HG03097 (cell line): ENCODE results near the gene PRKG1.
"Not testable (repeated sequence)": the region's sequence is repeated elsewhere in the genome, so short reads cannot be mapped to it uniquely, and the experiment has no call there.

Experiments
- ATAC-seq: cut with Tn5 transposase; IDR thresholded peaks from one replicate; pipeline ENCODE4 v1.9.1; 2021; ENCODE audit not compliant: unreplicated experiment, low FRiP score

Gene PRKG1

DNA sequence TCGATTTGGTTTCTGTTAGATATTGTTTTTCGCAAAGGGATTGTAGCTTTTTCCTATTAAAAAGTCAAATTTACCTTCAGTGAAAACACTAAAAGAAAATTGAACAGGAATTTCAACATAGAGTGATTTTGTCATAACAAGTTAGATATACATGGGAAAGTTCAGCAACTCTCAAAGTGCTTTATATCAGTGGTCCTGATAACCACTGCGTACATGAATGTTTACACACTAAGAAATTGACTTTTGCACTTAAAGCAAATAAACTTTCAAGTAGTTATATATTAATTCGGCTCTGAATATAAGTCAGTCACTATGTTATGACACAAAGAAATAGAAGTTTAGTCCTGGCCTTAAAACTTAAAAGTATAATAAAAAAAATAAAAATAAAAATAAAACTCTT is 1138.5 kb downstream of the PRKG1 start:
- ATAC-seq, result no peak

DNA sequence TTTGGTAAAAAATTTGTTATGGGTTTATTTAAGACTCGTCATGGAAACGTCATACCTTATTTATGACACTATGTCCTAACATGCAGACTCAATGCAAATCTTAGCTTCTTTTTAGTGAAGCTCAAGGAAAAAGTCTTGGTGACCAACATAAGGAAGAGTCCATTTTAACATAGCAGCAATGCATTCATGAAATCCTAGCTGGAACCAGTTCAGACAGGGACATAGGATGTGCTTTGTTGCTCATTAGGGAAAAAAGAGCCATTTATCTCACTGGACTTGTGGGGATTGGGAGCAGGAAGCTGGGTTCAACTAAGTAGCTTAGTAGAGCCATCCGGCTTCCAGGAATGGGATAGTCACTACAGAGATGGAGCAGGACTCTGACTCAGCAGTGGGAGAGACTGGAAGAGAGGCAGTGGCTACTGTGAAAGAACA is 1139.0 kb downstream of the PRKG1 start:
- no peak for ATAC-seq

DNA sequence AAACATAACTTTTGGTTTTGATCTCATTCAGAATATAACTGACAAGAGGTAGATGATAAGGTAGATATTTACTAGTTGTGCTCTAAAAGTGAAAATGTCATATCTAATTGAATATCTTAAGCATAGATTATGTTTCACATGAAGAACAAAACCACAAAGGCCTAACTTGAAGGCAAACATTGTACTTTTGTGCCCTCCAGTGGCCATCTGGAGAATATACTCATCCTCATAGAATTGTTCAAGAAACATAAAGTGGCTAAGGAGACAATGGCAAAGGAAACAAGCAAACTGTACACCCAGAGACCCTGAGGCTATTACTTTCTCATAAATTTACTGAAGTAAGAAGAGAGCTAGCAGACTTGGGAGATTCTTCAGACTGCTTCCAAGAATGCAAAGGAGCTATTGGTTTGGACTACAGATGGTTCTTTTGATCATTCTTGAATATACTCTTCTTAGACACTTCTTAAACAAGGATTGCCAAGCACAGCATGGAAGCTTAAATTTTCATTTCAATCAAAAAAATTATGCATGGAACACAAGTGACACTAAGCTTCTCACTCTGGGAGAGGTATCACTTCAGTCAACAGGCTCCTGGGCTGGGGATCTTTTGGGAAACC is 1141.6 kb downstream of the PRKG1 start:
- peak; percentile 67 for ATAC-seq

DNA sequence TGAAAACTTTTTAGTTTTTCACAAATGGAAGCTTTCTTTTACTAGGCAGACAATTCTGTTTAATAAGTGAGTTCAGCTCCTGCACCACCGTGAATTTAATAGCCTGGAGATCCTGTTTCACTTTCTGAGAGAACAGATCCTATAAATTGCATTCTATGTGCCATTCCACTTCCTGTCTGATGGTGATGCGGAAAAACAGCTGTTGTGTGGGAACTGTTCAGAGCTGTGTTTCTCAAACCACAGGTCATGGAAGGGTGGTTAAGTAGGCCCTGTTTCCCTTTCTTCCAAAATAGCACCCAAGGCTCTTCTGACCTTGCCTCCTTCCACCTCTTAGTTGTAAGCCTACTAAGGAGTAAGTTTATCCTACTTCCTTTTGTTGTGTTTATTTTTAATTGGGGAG is 1142.6 kb downstream of the PRKG1 start:
- ATAC-seq, result peak; percentile 64

DNA sequence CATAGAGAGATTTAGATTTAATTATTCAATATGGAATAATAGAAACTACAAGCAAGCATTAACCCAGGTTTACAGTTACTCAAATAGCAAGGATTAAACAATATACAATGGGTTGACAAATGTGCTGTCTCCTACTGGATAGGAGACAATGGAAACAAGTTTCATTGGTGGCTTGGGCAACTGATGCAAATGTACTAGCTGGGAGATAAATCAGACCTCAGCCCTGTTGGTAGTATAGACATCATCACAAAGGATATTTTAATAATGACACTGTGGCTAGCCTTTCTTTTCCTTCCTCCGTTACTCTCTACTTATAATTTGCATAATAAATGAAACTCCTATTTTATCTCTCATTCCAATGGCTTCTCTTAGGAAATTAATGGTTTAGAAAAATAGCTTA is 1143.2 kb downstream of the PRKG1 start:
- no peak for ATAC-seq

DNA sequence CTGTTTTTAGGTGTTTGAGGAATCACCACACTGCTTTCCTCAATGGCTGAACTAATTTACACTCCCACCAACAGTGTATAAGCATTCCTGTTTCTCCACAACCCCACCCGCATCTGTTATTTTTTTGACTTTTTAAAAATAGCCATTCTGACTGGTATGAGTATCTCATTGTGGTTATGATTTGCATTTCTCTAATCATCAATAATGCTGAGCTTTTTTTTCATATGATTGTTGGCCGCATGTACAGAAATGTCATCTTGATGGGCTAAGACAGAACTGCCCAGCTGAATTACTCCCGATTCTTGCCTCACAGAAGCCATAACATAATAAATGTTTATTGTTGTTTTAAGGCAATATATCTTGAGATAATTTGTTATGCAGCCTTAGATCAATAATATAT is 1146.7 kb downstream of the PRKG1 start:
- ATAC-seq, result no peak

DNA sequence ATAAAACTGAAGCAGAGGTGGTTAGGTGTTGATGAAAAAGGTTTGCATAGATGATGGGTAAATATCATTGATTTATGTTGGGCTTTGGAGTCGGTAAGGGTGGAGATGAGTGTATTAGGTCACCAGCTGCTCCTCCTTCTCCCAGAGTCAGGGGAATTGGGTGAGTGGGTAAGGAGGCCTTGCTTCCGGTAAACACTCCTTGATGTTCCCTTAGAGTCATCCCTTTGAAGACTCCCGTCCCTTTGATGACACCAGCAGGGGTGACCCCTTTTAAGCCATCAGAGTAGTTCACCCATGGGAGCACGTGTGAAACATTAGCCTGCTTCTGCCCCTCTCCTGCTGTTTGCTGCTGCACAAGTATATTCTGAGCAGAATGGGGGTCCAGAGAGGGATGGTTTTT is 1147.6 kb downstream of the PRKG1 start:
- no peak for ATAC-seq

DNA sequence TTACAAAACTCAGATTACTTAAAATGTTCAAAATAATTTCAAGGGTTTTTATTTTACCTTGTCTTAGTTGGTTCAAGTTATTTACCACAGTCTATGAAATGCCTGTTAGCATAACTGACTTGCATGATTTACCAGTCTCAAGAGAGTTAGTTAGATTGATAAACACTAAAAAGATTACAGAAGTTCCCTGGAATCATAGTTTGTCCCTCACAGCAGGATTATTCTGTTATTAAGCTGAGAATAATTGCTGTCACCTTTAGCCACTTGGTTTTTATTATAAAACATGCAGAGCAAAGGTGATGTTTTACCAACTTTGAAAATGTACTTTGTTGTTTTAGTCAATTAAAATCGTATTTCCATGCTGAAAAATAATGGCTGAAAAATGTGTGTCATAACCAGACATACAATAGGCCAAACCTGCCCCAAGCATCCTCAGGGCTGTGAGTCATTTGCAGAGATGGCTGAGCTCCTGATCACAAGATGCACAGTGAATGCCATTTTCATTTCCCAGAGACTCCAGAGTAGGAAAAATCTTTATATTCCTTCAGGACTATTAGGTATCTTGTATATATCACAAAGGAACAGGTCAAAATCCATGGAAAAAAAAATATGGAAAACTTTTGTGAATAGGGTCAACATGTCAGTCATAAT is 1152.0 kb downstream of the PRKG1 start:
- no peak for ATAC-seq

DNA sequence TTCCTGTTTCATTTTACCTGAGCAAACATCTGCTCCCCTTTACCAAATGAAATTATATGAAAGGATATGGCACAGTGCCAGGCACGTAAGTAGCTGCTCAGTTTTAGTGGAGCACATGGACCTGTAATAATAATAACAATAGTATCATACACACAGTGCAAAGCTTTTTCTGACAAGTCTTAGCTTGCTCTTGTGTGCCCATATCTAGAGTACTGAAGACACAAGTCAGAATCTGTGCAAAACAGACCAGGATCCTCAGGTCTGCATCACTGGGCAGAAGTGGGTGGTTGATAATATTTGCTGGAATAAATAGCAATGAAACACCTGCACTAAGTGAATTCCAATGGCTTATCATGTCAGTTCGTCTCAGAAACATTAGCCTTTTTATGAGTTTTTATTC is 1154.3 kb downstream of the PRKG1 start:
- no peak for ATAC-seq

DNA sequence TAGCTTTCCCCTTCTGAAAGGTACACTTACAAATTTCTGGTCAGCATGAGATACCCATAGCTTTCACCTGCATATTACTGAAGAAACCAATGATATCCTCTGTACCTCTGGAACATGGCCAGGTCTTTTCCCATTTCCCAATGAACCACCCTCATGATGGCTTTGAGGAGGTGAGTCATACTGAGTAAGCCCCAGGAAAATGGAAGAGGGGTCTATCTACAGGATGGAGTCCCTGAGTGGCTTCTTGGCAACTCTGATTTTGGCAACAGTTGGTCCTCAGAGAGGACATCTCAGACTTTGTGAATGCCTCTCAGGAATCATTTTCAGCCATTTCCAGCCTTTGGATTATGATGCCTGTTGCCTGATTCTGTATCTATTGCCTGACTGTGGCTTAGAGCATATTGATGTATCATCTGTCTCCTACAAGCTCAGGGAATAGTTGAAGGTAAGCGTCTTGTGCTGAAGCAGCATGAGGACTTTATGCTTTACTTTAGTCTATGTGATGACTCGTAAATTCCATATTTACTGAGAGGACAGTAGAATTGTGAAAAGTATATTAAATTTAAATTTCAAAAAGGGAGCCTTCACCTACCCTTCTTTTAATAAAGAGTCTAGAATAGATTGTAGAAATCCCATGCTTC is 1155.1 kb downstream of the PRKG1 start:
- ATAC-seq, result no peak

DNA sequence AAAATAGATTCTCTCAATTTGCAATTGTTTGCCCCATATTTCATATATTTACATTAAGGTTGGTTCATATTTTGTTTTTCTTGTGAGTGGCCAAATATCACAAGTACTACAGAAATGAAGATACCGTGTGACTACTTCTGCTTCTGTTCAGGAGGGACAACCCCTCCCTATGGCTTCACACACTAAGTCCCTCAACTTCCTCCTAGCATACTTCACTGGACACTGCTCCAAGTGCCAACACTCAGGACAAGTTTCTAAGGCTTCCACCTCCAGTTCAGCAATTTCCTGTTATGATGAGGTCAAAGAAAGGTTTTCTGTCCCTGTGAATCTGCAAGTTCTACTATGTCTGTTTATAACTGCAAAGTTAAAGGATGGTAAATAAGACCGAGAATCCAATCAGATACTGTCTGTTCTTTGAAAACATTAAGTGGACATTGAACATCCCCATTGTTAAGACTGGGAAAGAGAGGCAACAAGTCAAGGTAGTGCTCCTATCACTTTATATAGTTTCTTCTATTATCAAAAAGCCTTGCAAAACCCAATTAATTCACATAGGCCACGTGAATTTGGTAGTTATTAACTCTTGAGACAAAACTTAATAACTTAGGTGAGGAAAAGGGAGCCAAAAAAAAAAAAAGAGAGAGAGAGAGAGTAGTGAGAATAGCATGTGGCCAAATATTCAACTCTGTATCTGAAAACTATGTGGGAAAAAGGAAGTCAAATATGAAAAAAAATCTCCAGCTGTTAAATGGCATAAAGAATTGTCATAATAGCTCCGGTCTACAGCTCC is 1158.5 kb downstream of the PRKG1 start:
- ATAC-seq, result peak; percentile 94

DNA sequence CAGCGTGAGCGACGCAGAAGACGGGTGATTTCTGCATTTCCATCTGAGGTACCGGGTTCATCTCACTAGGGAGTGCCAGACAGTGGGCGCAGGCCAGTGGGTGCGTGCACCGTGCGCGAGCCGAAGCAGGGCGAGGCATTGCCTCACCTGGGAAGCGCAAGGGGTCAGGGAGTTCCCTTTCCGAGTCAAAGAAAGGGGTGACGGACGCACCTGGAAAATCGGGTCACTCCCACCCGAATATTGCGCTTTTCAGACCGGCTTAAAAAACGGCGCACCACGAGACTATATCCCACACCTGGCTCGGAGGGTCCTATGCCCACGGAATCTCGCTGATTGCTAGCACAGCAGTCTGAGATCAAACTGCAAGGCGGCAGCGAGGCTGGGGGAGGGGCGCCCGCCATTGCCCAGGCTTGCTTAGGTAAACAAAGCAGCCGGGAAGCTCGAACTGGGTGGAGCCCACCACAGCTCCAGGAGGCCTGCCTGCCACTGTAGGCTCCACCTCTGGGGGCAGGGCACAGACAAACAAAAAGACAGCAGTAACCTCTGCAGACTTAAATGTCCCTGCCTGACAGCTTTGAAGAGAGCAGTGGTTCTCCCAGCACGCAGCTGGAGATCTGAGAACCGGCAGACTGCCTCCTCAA is 1159.2 kb downstream of the PRKG1 start:
- ATAC-seq, result not testable (repeated sequence)

DNA sequence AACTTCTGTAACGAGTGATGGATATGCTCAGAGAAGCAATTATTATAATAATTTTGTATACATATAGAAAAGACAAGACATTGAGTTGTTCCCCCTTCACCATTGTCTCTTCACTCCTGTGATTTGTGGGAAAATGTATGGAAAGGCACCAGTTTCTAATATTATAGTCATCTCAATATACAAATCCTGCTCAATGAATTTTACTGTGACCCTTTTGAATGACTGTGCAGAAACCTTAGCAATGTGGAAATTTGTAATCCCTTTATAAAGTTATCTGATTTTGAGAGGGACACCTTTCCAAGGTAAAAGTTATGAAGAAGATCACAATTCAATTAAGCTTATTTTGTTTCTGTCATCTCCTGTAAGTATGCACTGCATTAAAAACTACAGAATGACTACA is 1165.5 kb downstream of the PRKG1 start:
- ATAC-seq, result no peak

DNA sequence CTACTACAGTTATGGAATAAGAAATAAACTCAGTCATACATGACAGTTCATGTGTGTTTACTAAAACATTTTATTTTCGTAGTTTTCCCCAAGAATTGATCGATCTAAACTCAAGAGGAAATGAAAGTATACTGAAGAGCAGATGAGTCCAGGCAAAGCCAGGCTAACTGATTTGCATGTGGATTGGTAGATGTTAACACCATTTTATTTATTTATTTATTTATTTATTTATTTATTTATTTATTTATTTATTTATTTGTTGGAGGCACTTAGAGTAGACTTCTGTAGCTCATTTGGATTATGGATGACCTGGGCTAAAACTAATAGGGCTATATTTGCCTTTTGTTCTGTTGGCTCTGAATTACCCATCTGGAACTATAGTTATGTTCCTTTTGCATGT is 1171.3 kb downstream of the PRKG1 start:
- no peak for ATAC-seq

DNA sequence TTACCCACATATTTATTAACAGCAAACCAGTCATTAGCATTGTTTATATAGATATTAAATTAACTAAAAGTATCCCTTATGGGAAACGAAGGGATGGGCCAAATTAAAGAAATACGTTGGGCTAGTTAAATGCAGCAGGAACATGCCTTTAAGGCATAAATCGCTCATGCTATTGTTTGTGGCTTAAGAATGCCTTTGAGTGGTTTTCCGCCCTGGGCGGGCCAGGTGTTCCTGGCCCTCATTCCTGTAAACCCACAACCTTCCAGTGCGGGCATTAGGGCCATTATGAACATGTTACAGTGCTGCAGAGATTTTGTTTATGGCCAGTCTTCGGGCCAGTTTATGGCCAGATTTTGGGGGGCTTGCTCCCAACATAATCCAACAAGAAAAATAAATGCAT is 1173.6 kb downstream of the PRKG1 start:
- not testable (repeated sequence) for ATAC-seq

DNA sequence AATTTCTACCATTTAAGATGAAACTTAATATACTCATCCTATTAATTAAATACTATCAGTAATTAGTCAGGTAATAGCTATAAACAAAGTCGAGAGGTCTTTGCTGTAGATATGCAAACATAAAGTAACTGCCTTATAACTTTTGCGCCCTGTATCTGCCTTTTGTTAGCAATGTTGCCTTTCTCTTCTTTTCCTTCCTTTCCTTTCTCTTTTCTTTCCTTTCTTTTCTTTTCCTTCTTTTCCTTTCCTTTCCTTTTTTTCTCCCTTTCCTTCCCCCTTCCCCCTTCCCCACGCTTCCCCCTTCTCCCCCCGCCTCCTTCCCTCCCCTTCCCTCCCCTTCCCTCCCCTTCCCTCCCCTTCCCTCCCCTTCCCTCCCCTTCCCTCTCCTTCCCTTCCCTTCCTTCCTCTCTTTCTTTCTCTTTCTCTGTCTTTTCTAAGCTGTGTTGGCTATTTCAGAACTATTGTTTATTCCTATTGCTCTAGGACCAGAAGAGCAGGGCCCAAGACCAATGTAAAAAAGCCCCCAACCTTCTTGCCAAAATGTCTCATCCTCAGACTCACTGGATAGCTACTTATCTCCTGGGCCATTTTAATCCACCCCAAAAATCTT is 1174.5 kb downstream of the PRKG1 start:
- ATAC-seq, result no peak

DNA sequence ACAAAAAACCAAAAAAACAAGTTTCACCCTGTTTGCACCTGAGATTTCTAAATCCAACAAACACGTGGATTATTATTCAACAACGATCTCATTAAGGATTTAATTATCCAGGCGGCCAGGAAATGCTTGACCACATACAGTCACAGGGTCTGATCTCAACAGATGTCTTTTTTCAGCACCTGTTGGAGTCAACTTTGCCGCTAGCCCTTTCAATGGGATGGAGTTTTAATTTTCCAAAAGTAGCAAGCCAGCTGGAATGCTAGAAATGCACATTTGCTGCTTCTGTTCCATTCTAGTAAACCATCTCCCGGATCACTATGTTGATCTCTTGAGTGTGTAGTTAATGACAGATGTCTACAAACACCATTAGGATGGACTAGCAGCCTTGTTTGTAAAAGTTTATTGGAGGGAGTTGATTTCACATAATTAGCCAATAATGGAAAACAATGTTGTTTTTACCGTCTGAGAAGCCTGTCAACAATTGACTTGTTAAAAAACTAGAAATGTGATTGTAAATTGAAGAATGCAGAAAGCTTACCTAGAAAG is 1175.6 kb downstream of the PRKG1 start:
- no peak for ATAC-seq

DNA sequence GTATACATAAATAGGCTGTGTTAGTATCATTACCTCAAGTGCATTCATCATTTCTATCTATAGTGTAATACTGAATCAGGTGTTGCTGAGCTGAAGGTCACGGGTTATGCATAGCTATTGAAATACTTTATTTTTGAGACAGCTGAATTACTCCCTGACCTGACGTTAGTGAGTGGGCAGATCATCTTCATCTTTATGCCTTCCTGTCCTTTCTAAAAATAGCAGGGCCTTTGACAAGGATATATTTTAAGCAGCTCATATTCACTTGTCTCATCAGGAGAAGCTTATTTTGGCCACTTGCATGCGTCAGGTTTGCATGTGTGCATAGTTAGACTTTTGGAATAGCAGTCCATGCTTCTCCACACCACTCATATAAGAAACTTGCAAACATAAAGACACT is 1176.2 kb downstream of the PRKG1 start:
- no peak for ATAC-seq

DNA sequence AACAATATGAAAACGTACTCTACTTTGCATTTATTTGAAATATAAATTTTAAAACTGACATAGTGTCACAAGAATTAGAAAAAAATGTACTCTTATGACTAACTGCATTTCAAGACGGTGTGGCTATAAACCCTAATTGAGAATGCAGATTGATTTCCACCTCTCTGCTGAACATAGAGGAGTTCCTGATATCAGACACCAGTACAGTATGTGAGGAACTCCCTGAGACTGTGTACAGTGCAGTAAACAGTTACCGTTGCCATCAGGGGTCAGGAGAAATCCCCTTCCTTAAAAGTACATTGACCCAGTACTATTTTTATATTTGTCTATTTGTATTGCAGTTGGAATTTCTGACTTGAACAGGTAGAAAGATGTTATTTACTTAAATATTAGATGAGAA is 1178.0 kb downstream of the PRKG1 start:
- ATAC-seq, result no peak
